ENCODE data around the gene LEFTY2.

GRCh38 chr1:225928186-225929175 is 12.5 kb downstream of the LEFTY2 start:
- TF ChIP-seq, protein P1, sequence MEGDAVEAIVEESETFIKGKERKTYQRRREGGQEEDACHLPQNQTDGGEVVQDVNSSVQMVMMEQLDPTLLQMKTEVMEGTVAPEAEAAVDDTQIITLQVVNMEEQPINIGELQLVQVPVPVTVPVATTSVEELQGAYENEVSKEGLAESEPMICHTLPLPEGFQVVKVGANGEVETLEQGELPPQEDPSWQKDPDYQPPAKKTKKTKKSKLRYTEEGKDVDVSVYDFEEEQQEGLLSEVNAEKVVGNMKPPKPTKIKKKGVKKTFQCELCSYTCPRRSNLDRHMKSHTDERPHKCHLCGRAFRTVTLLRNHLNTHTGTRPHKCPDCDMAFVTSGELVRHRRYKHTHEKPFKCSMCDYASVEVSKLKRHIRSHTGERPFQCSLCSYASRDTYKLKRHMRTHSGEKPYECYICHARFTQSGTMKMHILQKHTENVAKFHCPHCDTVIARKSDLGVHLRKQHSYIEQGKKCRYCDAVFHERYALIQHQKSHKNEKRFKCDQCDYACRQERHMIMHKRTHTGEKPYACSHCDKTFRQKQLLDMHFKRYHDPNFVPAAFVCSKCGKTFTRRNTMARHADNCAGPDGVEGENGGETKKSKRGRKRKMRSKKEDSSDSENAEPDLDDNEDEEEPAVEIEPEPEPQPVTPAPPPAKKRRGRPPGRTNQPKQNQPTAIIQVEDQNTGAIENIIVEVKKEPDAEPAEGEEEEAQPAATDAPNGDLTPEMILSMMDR (IDR thresholded peaks at IDR 0.05): no peak
- TF ChIP-seq REST (IDR thresholded peaks at IDR 0.05; ENCODE audit: low read depth, low read length): no peak
- TF ChIP-seq RFX5 (IDR thresholded peaks at IDR 0.05; ENCODE audit: low read length): no peak
- TF ChIP-seq GATA2 (CRISPR knock-in tag; IDR thresholded peaks at IDR 0.05): no peak
- TF ChIP-seq POLR2AphosphoS5 (IDR thresholded peaks at IDR 0.05; ENCODE audit: low read depth, low read length): no peak
- TF ChIP-seq ELF1 (IDR thresholded peaks at IDR 0.05): no peak
- TF ChIP-seq CHD2 (IDR thresholded peaks at IDR 0.05; ENCODE audit: low read length, partially characterized antibody): no peak

Measured in SK-N-SH (cell line).